Measurements from ENCODE around the gene SCNM1. TPM values are rescaled to one million over a fixed set of nuclear protein-coding genes. Genes with fewer than 3 reads are reported as not detected.

The SCNM1 gene
- total and polyA plus RNA-seq, 2 donors = 63.8 to 75.2 TPM

- no peaks in the 10 kb centered on the region for H3K36me3 ChIP-seq (ENCODE audit: control insufficient read depth in 2 of 2, insufficient read depth in 2 of 2, low read length in 1 of 2)
Observed at GRCh38 chr1:151144474-151145303, 21.3 kb upstream of the SCNM1 start.

GRCh38 chr1:151145304-151146071 lies 20.5 kb upstream of the SCNM1 start:
- Histone ChIP-seq H3K27me3 (ENCODE audit: control insufficient read depth in 2 of 2, insufficient read depth in 1 of 2, low read length in 1 of 2) (peaks cover 0 to 21% of the 10 kb centered on the region in 2 donors), H3K27ac (ENCODE audit: low read depth in 1 of 2, low read length in 1 of 2) (no peak overlapping the region), H3K36me3 (ENCODE audit: control insufficient read depth in 2 of 2, insufficient read depth in 2 of 2, low read length in 1 of 2) (no peaks in the 10 kb centered on the region), H3K4me3 (ENCODE audit: low read length in 2 of 2) (peak overlapping the region; percentile 82 to 89), H3K4me1 (ENCODE audit: control insufficient read depth in 2 of 2, insufficient read depth in 2 of 2, low read length in 2 of 2) (peaks cover 6 to 39% of the 10 kb centered on the region in 2 donors), H3K9me3 (ENCODE audit: control insufficient read depth in 2 of 2, insufficient read depth in 1 of 2, low read length in 1 of 2) (peaks cover 0 to 6% of the 10 kb centered on the region in 2 donors)
- 43% methylated on average over 43 of the region's 43 CpGs for WGBS
- peak in 1 of 9 donors; percentile 54 for DNase-seq (ENCODE audit: low read depth in 6 of 9, low spot score in 9 of 9)

More at GRCh38 chr1:151144474-151145303, 21.3 kb upstream of the SCNM1 start:
- no peak for DNase-seq (ENCODE audit: low read depth in 6 of 9, low spot score in 9 of 9)
- Histone ChIP-seq H3K4me1 (ENCODE audit: control insufficient read depth in 2 of 2, insufficient read depth in 2 of 2, low read length in 2 of 2) (peaks cover 6 to 39% of the 10 kb centered on the region in 2 donors), H3K27me3 (ENCODE audit: control insufficient read depth in 2 of 2, insufficient read depth in 1 of 2, low read length in 1 of 2) (peaks cover 0 to 21% of the 10 kb centered on the region in 2 donors), H3K9me3 (ENCODE audit: control insufficient read depth in 2 of 2, insufficient read depth in 1 of 2, low read length in 1 of 2) (peaks cover 0 to 6% of the 10 kb centered on the region in 2 donors), H3K4me3 (ENCODE audit: low read length in 2 of 2) (no peak overlapping the region), H3K27ac (ENCODE audit: low read depth in 1 of 2, low read length in 1 of 2) (no peak overlapping the region)
- WGBS = 86% methylated on average over 7 of the region's 7 CpGs

DNA sequence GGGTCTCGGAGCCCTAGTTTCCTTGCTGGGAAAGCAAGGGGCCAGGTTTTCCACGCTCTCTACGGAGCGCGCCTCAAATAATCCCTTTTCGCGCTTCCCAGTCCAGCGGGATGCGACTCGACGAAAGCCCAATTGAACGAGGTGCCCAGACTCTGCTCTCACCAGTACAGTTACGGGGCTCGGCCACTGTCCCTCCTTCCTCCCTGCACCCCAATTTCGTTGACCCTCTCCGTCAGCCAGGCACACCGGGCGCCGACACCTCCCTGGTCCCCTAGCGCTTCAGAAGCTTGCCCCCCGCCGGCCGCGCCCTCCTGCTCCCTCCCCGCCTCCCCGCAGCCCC lies 19.9 kb upstream of the SCNM1 start:
- WGBS = 3% methylated on average over 26 of the region's 26 CpGs
- no peaks in the 10 kb centered on the region for H3K36me3 ChIP-seq (ENCODE audit: control insufficient read depth in 2 of 2, insufficient read depth in 2 of 2, low read length in 1 of 2)
- no peak overlapping the region for H3K27ac ChIP-seq (ENCODE audit: low read depth in 1 of 2, low read length in 1 of 2)
- H3K9me3 ChIP-seq (ENCODE audit: control insufficient read depth in 2 of 2, insufficient read depth in 1 of 2, low read length in 1 of 2) = peaks cover 0 to 6% of the 10 kb centered on the region in 2 donors
- H3K4me1 ChIP-seq (ENCODE audit: control insufficient read depth in 2 of 2, insufficient read depth in 2 of 2, low read length in 2 of 2) = peaks cover 6 to 39% of the 10 kb centered on the region in 2 donors
- H3K4me3 ChIP-seq (ENCODE audit: low read length in 2 of 2) = peak overlapping the region; percentile 82 to 89
- H3K27me3 ChIP-seq (ENCODE audit: control insufficient read depth in 2 of 2, insufficient read depth in 1 of 2, low read length in 1 of 2) = peaks cover 0 to 21% of the 10 kb centered on the region in 2 donors
- no peak for DNase-seq (ENCODE audit: low read depth in 6 of 9, low spot score in 9 of 9)

GRCh38 chr1:151146412-151147131 lies 19.4 kb upstream of the SCNM1 start, which contains the start of gene SEMA6C:
Gene SEMA6C (minus strand): TSS chr1:151146631. CDS start chr1:151142621, 4,010 bp downstream.
- H3K4me3 ChIP-seq (ENCODE audit: low read length in 2 of 2) = peak within 1 kb of the TSS; percentile 82 to 89
- under 1% methylated on average over 61 of the region's 61 CpGs for WGBS
- peaks cover 6 to 39% of the 10 kb centered on the region in 2 donors for H3K4me1 ChIP-seq (ENCODE audit: control insufficient read depth in 2 of 2, insufficient read depth in 2 of 2, low read length in 2 of 2)
- peak in 8 of 9 donors; percentile 61 to 91 (median 78) for DNase-seq (ENCODE audit: low read depth in 6 of 9, low spot score in 9 of 9)
- H3K27ac ChIP-seq (ENCODE audit: low read depth in 1 of 2, low read length in 1 of 2) = no peak within 1 kb of the TSS
- H3K27me3 ChIP-seq (ENCODE audit: control insufficient read depth in 2 of 2, insufficient read depth in 1 of 2, low read length in 1 of 2) = peaks cover 0 to 21% of the 10 kb centered on the region in 2 donors
- peaks cover 0 to 6% of the 10 kb centered on the region in 2 donors for H3K9me3 ChIP-seq (ENCODE audit: control insufficient read depth in 2 of 2, insufficient read depth in 1 of 2, low read length in 1 of 2)
- no peaks in the 10 kb centered on the region for H3K36me3 ChIP-seq (ENCODE audit: control insufficient read depth in 2 of 2, insufficient read depth in 2 of 2, low read length in 1 of 2)

GRCh38 chr1:151147132-151147503 lies 18.8 kb upstream of the SCNM1 start:
- H3K27me3 ChIP-seq (ENCODE audit: control insufficient read depth in 2 of 2, insufficient read depth in 1 of 2, low read length in 1 of 2) = peaks cover 0 to 21% of the 10 kb centered on the region in 2 donors
- peaks cover 6 to 39% of the 10 kb centered on the region in 2 donors for H3K4me1 ChIP-seq (ENCODE audit: control insufficient read depth in 2 of 2, insufficient read depth in 2 of 2, low read length in 2 of 2)
- no peak overlapping the region for H3K27ac ChIP-seq (ENCODE audit: low read depth in 1 of 2, low read length in 1 of 2)
- 25% methylated on average over 7 of the region's 7 CpGs for WGBS
- peaks cover 0 to 6% of the 10 kb centered on the region in 2 donors for H3K9me3 ChIP-seq (ENCODE audit: control insufficient read depth in 2 of 2, insufficient read depth in 1 of 2, low read length in 1 of 2)
- no peak for DNase-seq (ENCODE audit: low read depth in 6 of 9, low spot score in 9 of 9)
- H3K36me3 ChIP-seq (ENCODE audit: control insufficient read depth in 2 of 2, insufficient read depth in 2 of 2, low read length in 1 of 2) = no peaks in the 10 kb centered on the region
- H3K4me3 ChIP-seq (ENCODE audit: low read length in 2 of 2) = peak overlapping the region; percentile 82 to 89

DNA sequence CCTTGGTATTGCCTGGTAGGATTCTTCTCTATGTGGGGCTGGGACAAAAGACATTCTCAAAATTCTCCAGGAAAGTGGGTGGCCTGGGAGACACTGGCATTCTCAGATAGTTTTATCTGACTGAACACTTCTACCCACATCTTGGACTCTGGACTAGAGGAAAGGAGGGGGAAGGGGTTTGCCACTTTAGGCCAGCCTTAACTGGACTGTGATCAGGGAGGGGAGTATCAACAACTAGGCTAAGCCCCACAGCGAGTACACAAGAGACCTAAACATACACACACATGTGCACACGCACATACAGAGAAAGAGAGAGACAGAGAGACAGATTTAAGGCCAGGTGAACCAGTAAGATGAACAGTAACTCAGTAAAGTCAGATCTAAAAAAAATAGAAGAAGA lies 18.3 kb upstream of the SCNM1 start:
- H3K36me3 ChIP-seq (ENCODE audit: control insufficient read depth in 2 of 2, insufficient read depth in 2 of 2, low read length in 1 of 2) = no peaks in the 10 kb centered on the region
- peaks cover 0 to 21% of the 10 kb centered on the region in 2 donors for H3K27me3 ChIP-seq (ENCODE audit: control insufficient read depth in 2 of 2, insufficient read depth in 1 of 2, low read length in 1 of 2)
- no peak overlapping the region for H3K4me3 ChIP-seq (ENCODE audit: low read length in 2 of 2)
- H3K27ac ChIP-seq (ENCODE audit: low read depth in 1 of 2, low read length in 1 of 2) = no peak overlapping the region
- H3K9me3 ChIP-seq (ENCODE audit: control insufficient read depth in 2 of 2, insufficient read depth in 1 of 2, low read length in 1 of 2) = peaks cover 0 to 6% of the 10 kb centered on the region in 2 donors
- H3K4me1 ChIP-seq (ENCODE audit: control insufficient read depth in 2 of 2, insufficient read depth in 2 of 2, low read length in 2 of 2) = peaks cover 6 to 39% of the 10 kb centered on the region in 2 donors
- no peak for DNase-seq (ENCODE audit: low read depth in 6 of 9, low spot score in 9 of 9)
- 98% methylated on average over 2 of the region's 2 CpGs for WGBS

DNA sequence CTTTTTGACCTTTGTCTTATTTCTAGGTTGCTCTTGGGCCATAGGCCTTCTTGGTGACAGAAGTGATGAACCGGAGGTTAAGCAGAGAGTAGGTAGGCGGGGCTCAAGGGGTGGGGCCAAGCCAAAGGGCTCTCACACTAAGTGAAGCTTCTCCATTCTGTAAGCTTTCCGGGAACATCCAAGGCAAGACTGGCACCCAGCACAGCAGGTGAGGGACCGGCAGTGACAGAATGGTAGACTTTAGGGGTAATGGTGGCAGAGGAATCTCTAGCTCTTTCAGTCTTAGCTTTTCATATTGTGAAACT lies 9.5 kb upstream of the SCNM1 start, which contains the start of gene TNFAIP8L2:
TNFAIP8L2 (plus strand) TSS at position 135 of the 305 bp plus-strand sequence. CDS start 2,049 bp downstream, outside the sequence.
- 5% methylated on average over 4 of the region's 4 CpGs for WGBS
- H3K27me3 ChIP-seq (ENCODE audit: control insufficient read depth in 2 of 2, insufficient read depth in 1 of 2, low read length in 1 of 2) = no peaks in the 10 kb centered on the region
- peak in 7 of 9 donors; percentile 55 to 90 (median 75) for DNase-seq (ENCODE audit: low read depth in 6 of 9, low spot score in 9 of 9)
- H3K4me1 ChIP-seq (ENCODE audit: control insufficient read depth in 2 of 2, insufficient read depth in 2 of 2, low read length in 2 of 2) = peaks cover 19 to 46% of the 10 kb centered on the region in 2 donors
- peak within 1 kb of the TSS; percentile 61 to 73 for H3K4me3 ChIP-seq (ENCODE audit: low read length in 2 of 2)
- peak within 1 kb of the TSS; percentile 88 to 91 for H3K27ac ChIP-seq (ENCODE audit: low read depth in 1 of 2, low read length in 1 of 2)
- H3K9me3 ChIP-seq (ENCODE audit: control insufficient read depth in 2 of 2, insufficient read depth in 1 of 2, low read length in 1 of 2) = no peaks in the 10 kb centered on the region
- peaks cover 17 to 34% of the 10 kb centered on the region in 2 donors for H3K36me3 ChIP-seq (ENCODE audit: control insufficient read depth in 2 of 2, insufficient read depth in 2 of 2, low read length in 1 of 2)

GRCh38 chr1:151157067-151157531 lies 8.8 kb upstream of the SCNM1 start:
- peaks cover 21 to 38% of the 10 kb centered on the region in 2 donors for H3K36me3 ChIP-seq (ENCODE audit: control insufficient read depth in 2 of 2, insufficient read depth in 2 of 2, low read length in 1 of 2)
- peak in 8 of 9 donors; percentile 50 to 89 (median 72) for DNase-seq (ENCODE audit: low read depth in 6 of 9, low spot score in 9 of 9)
- H3K9me3 ChIP-seq (ENCODE audit: control insufficient read depth in 2 of 2, insufficient read depth in 1 of 2, low read length in 1 of 2) = no peaks in the 10 kb centered on the region
- H3K27ac ChIP-seq (ENCODE audit: low read depth in 1 of 2, low read length in 1 of 2) = peak overlapping the region; percentile 88 to 91
- H3K4me1 ChIP-seq (ENCODE audit: control insufficient read depth in 2 of 2, insufficient read depth in 2 of 2, low read length in 2 of 2) = peaks cover 19 to 46% of the 10 kb centered on the region in 2 donors
- WGBS = 5% methylated on average over 6 of the region's 6 CpGs
- H3K4me3 ChIP-seq (ENCODE audit: low read length in 2 of 2) = peak overlapping the region; percentile 61 to 73
- H3K27me3 ChIP-seq (ENCODE audit: control insufficient read depth in 2 of 2, insufficient read depth in 1 of 2, low read length in 1 of 2) = no peaks in the 10 kb centered on the region
